Dermis blood vessel endothelial cell (primary cell): ENCODE measurements around the gene SBSN. TPM values are rescaled to one million over a fixed set of nuclear protein-coding genes. Genes with fewer than 3 reads are reported as not detected.

ENCODE experiments used
- DNase-seq: peaks from one replicate; pipeline ENCODE4 v3.0.0; 2010
- total RNA-seq: library from RNA; depleted of rRNA; stranded (reverse); fragments of >200 nt; gene quantifications from 2 replicates; pipeline ENCODE4 v1.2.3, GENCODE V29; 2014

SBSN gene
- total RNA-seq, 1 donor from 2014 or later, result not detected

DNA sequence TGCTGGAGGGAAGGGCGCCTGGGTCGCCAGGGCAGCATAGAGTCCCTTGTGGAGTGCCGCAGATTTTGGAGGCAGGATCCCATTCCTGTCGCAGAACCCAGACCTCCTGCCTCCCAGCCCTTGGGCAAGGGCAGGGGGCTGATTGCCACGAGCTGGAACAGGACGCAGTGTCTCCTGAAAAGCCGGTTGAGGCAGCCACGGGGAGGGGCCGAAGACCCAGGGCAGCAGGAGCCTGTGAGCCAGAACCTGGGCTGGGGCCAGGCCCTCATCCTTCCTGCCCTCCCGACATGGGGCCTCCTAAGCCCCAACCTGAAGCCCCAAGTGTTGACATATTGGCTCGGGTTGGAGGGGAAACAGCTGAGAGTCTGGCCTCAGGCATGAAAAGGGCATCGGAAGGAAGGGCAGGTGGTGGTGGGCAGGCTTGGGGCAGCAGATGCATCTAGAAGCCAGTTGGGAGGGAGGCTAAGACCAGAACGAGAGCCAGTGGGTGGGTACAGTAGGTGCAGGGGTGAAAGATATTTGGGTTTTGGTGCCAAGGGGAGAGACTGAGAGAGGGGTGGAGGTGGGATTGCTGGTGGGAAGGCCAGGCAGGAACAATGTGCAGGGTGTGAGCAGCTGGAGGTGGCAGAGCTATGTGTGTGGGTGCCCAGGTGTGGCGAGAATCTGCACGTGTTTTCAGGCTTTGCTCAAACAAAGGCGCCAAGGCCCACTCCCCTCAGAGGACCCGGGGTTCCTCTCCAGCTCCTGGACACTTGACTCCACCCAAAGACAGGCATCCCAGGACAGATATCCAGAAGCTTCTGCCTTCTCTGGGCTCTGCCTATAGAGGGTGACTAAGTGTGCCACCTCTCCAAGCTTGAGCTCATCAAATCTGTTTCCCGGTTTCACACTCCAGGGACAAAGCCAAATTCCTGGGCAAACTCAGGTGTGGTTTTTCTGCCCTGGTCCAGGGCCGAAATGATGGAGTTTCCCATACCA, 1.4 kb upstream of the SBSN start:
- no peak for DNase-seq

DNA sequence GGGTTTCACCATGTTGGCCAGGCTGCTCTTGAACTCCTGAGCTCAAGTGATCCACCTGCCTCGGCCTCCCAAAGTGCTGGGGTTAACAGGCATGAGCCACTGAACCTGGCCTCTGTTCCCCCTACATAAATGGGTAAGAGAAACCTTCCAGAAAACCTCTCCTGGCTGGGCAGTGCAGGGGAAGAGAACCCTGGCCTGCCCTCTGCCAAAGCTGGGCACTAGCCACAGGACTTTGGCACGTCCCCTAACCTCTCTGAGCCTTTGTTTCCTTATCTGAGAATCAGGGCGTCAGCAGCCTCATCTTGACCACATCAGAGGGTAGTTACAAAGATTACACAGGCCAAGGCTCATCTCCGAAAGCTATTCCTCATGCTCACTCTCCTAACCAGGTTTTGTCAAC, 2.2 kb downstream of the SBSN start:
- DNase-seq, result no peak

DNA sequence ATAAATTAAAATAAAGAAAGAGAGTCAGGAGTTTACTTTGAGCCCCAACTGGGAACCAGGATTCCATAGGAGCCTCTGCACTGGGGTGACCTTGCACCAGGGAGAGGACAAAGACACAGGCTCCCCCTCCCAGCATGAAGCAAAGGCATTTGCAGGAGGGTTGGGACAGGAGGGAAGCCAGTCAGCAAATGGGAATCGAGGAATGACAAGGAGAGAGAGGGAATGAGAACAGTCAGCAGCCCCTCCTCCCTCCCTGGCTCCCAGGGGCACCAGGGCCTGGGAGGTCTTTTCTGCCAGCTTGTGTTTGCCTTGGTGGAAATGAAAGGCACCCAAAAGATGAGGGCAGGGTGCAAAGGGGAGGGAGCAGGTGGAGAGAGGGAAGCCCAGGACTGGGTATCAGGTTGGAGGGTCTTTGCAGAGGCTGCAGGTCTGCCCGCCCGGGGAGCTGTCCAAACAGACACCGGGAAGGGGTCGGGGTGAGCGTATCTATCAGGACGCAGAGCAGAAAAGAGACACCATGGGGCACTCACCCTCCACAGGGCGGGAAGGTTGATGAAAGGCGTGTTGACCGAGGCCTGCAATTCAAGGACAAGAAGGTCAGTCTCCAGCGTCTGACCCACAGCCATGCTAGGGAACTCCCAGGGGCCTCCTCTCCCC, 3.8 kb downstream of the SBSN start:
- DNase-seq, result no peak

DNA sequence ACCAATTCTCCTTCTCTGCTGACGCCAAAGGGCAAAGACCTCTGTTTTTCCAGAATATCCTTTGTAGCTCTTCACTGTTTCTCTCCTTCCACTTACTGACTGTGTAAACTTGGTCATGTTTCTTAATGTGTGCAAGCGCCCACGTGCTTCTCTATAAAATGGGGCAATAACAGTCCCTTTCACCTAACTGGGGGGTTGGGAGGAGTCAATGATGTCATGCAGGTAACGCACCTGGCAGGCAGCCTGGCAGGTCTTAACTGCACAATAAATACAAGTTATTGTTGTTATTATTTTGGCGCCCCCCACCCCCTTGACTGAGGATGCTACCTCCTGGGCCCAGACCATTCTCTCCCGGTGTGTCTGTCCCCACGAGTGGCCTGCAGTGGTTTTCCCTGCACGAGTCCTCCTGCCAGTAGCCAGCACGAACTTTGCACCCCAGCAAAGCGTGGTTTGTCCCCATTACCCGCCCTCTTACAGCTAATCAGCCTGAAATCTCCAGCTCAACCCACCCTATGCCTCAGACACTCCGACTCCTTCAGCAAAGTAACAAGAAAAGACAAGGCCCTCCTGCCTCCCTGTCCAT, 5.3 kb downstream of the SBSN start:
- no peak for DNase-seq

DNA sequence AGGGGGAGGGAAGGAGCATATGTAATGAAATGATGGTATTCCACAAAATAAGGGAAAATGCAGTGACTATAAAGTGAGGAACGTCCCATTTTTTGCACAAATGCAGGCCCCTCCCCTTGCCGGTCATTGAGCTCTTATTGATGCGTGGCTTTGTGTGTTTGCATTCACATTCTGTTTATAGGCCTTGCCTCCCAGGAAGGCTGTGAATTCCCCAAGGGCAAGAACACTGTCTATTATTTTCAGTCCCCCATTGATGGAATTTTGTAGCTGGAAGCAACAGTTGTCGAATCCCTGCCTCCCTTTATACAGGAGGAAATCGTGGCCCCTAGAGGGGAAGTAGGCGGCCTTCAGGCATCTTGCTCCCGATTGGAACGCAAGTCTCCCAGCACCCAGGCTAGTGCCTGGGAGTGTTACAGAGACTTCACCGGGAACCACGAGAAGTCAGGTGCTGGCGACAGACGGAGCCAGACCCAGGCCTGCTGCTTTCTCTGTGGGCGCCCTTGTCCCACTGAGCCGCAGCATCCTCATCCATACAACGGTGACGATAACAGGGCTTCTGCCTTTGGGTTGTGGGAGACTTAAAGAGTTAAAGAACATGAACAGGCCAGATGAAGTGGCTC, 6.9 kb downstream of the SBSN start:
- no peak for DNase-seq

DNA sequence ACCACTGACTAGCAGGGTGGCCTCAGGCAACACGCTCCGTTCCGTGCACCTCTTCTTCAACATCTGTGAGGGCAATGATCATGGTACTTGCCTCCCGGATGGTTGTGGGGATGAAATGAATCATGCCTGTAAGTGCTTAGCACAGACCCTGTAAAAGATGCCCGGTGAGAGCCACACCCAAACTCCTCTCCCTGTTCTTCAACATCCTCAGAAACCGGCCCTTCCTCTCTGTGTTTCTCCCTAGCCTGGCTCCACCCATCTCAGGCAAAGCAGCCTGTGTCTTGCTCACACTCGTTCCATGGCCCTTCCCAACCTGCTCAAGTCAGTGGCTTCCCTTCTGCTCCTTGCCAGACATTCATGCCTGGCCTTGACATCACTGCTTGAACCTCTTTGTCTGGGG, 8.8 kb downstream of the SBSN start:
- no peak for DNase-seq

DNA sequence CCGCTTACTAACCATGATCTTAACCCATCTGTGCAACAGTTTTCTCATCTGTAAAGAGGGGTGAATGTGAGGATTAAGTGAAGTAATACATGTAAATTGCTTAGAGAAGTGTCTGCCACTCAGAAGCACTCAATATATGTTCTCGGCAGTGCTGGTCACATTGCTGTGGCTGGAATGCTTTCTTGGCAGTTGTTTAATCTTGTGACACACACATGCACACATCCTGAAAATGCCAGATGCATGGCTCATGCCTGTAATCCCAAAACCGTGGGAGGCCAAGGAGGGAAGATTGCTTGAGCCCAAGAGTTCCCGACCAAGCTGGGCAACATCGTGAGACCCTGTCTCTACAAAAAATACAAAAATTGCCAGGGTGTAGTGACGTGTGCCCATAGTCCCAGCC, 9.8 kb downstream of the SBSN start:
- peak; percentile 19 for DNase-seq

DNA sequence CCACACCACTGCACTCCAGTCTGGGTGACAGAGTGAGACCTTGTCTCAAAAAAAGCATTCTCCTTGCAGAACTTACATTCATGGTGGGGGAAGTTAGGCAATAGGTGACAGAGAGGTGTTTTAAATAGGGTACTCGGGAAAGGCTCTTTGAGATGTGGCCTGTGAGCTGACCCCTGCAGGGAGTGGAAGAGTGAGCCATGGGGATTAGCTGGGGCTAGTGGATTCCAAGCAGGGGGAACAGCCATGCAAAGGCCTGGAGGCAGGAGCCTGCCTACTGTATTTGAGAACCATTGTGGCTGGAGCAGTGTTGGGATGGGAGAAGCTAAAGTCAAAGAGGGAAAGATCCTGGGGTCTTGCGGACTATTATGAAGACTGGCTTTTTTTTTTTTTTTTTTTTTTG, 10.8 kb downstream of the SBSN start:
- DNase-seq, result no peak

DNA sequence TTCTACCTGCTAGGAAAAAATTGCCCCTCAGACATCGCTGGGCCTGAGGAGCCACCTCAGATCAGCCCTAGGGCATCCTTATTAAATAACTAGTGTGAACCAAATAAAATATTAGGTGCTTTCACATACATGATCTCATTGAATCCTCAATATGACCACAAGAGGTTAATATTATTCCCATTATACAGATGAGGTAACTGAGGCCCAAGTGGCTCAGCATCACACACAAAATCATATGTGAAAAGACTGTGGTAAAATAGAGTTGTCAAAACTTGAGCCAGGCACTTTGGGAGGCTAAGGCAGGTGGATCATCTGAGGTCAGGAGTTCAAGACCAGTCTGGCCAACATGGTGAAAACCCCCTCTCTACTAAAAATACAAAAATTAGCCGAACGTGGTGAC, 11.8 kb downstream of the SBSN start:
- no peak for DNase-seq

DNA sequence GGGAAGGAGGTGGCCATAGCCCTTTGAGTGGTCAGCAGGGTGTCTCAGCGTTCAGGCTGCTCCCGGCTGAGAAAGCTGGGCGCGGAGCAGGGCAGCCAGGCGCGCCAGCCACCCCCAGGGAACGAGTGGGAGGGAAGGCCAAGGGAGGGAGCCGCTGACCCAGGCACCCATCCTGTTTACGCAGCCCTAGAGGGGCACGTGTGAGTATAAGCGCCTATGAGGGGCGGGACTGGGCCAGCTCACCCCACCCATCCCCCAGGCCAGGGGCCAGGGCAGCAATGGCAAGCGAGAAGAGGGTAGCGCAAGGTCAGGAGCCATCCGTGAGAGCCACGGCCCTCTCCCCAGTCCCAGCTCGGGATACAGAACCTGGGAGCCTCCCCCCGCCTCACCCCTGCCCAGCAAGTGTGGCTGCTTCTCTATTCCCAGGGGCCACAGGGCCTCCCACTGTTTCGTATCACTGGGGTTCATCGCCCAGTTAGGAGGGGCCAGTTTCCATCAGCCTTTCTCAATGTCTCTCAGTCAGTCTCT, 13.8 kb downstream of the SBSN start:
- no peak for DNase-seq

DNA sequence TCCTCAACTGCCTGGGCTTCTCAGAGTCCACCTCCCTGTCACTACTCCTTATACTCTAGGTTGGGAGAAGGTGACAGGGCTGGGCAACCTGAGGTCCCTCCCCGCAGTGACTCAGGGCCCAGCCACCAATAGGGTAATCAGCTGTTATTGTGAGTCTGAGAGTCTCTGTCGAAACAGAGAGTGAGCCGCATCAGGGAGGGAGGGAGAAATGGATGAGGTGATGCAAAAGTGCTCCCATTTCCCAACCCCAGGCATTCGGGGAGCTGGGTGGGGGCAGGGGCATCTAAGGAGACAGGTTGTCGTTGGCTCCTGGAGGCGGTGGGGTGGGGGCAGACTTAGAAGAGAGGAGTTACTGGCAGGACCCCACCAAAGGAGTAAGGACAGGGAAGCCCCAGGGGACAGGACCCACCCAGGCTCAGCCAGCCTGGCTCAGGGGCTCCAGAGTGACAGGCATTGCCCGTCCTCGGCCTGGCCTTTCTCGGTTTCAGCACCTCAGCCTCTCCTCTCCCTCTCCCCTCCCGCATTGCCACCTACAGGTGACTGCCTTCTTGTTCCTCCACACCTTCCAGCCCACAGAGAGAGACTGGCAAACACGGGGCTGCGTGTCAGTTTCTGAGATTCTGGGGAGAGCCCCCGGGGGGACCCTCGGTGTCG, 14.4 kb downstream of the SBSN start, which contains the start of gene DMKN:
DMKN (minus strand) TSS at position 22 of the 654 bp plus-strand sequence. CDS start 174 bp downstream, outside the sequence.
- DNase-seq, result no peak

DNA sequence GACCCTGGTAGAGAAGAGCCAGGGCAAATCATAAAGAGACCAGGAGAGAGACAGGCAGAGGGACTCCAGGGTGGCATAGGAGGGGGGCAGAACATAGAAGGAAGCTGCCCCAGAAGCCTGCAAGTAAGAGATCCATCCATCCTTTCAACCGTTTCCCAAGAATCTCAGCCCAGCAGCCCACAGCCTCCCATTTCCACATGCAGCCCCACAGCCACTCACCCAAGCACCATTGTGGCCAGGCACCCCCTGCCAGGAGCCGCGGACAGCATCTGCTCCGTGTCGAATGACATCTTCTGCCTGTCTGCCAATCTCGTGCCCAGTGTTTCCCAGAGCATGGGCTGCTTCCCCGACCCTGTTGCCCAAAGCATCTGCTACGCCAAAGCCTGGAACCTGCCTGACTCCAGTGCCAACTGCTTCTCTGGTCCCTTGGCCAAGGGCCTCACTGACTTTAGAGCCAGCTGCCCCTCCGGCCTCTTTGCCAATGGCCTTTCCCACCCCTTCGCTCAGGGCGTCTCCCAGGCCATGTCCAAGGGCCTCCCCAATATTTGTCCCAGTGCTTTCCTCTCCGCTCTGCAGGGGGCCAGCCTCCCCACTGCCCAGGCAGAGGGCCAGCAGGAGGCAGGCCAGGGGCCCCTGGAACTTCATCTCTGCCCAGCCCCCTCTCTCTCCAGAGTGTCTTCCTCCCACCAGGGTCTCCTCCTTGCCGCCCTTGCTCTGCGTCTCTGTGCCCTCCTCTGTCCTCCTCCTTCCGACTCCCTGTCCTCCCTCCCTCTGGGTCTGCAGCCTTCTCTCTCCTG, 15.1 kb downstream of the SBSN start:
- no peak for DNase-seq

DNA sequence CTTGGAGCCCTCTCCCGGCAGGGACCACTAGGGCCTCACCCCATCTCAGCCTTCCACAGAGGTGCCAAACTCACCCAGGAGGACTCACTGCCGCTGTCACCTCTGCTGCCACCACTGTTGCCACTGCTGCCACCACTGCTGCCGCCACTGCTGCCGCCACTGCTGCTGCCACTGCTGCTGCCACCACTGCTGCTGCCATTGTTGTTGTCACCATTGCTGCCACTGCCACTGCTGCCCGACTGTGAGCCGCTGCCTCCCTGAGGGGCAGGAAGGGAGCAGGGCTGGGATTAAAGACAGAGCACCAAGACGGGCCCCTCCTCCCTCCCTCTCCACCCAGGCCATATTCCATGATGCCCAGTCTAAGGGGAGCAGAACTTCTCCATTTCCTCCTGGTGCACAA, 16.8 kb downstream of the SBSN start:
- DNase-seq, result no peak

DNA sequence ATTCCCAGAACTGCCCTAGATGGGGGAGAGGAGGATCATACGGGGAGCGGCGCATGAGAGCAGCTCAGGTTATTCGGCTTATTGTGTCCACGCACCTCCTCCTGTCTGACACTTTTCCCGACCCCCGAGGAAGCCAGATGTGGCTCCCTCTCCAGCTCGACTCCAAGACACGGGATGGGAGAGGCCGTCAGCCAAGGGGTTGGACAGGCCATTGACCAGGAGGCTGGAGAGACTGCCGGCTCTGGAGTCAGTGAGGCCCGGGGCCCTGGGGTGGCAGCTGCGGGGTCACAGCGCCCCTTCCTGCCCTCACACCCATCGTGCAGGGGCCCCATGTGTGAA, 17.5 kb downstream of the SBSN start:
- DNase-seq, result no peak

DNA sequence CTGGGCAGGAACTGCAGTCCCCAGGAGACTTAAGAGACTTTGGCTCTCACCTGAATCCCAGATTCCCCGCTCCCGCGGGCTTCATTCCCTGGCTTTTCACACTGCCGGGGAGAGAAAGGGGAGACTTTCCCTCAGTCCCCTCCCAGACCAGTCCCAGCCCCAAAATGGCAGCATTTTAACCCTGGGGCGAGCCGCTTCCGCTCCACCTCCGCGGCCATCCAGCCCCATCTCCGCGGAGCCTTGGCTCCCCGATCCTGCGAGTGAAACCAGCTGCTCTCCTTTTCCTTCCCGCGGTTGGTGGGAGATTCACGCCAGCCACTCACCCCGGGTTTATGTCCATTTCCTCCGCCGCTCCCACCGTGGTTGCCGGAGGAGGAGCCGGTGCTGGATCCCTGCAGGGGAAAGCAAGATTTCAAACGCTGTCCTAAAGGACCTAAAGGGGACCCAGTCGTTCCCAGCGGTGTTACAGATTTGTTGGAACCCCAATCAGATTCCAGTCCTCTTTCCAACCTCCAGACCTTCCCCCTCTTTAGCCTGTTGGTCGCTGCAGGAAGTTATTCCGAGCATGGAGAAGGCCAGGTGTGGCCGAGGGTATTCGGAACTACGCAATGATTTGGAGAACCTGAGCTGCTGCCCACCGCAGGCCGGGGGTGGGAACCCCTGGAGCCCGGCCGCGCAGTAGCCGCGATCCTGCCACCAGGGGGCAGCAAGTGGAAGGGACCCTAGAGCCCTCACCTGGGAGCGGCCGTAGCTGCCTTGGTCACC, 18.1 kb downstream of the SBSN start:
- DNase-seq, result peak; percentile 57

DNA sequence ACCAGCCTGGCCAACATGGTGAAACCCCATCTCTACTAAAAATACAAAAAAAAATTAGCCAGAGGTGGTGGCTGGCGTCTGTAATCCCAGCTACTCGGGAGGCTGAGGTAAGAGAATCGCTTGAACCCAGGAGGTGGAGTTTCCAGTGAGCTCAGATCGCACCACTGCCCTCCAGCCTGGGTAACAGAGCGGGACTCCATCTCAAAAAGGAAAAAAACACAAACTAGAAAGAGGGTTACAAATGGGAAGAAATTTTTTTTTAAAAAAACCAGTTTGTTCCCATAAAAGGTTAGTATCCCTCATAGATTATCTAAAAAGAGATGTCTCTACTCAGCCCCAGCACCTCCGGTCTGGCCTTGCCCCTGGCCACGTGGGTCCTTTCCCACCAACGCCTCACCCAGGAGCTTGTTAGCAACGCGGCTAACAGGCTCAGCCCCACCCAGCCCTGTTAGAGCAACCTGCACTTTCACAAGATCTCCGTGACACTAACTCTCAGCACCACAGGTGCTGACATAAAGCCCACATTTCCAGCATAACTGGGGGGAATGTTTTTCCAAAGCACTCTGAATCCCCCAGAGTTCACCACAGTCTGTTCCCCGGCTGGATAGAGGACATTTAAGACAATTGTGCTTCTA, 19.0 kb downstream of the SBSN start:
- no peak for DNase-seq

DNA sequence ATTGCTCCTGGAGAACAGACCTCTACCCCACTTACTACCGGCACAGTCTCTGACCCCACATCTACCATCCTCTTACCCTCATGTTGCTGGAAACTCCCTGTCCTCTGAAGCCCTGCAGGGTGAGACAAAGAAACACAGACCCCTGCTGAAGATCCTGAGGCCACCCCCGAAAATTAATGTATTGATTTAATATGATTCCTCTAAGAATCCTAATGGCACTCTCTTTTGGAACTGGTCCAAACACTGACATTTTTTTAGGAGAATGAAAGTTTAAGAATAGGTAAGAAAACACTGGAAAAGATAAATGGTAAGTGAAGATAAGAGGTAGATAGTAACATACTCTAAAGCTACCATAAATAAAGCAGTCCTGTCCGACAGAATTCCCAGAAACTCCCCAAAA, 20.0 kb downstream of the SBSN start:
- no peak for DNase-seq

DNA sequence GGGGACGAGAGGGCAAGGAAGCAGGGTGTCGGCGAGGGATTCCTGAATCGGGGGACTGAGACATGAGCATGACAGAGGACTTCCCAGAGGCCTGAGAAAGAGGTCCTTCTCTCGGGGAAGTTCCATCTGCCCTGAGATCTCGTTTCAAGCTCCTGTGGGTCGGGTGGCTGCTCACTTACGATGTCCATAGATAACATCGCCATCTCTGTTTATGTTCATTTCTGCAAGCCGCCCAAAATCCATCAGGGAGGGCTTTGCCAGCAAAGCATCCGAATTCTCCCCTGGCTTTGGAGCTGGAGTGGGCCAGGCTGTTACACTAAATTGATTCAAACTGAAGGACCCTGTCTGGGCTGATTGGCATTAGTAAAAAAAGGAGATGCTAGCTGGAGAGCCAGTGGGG, 20.6 kb downstream of the SBSN start:
- no peak for DNase-seq

DNA sequence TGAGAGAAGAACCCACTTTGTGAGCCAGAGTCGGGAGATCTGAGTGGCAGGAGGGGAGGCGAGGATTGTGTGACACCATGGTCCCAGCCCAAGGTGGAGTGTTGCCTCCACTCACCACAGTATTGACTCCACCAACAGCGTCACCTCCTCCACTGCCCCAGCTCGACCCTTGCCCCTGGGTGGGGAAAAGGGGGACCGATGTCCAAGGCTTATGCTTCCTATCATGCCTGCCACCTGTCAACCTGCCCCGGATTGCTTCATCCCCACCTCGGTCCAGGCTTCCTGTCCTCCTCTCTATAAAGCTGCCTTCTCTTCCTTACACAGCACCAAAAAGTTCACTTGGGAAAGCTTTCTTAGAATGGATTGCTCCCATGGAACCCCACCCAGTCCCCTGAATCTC, 22.1 kb downstream of the SBSN start:
- DNase-seq, result no peak

DNA sequence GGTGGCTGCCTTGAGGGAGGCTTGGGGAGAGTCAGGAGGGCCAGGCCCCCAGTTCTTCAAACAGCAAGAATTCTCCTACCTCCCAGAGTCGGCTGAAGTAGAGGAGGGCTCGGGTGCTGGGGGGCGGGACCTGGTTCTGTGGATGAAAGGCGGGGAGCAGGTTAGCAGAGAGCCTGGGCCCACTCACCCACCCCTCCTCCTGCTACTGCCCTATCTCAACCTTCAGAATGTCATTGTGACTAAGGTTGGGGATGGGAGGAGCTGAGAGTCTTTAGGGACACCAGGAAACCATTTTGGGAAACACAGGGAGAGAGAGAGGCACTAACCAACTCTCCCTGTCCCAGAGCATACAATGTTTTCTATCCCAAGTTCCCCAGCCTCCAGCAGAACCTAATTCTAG, 25.4 kb downstream of the SBSN start:
- no peak for DNase-seq
